ENCODE measurements around the gene CLASP1. TPM values are rescaled to one million over a fixed set of nuclear protein-coding genes. Genes with fewer than 3 reads are reported as not detected.

Gene CLASP1
- total RNA-seq, 1 experiment from 2014 or later, result 45.9 TPM

DNA sequence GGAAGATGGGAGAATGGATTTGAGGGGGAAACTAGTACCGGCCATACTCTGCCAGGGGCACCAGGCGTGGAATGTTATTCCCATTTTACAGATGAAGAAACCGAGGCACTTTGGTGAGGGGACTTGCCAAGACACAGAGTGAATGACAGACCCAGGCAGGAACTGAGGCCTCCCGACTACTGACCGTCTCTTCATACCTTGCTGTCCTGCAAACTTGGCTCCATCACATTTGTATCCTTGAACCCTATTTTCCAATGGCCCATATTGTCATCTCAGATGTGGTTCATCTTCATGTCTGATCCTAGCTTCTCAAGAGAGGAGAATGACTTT, 358.0 kb downstream of the CLASP1 start:
- Histone ChIP-seq H3K27me3 (ENCODE audit: insufficient read depth, low read length) (no peaks in the 10 kb centered on the region), H3K9ac (ENCODE audit: extremely low read depth, insufficient read length, low read length) (no peak overlapping the region), H3K56ac (ENCODE audit: insufficient read length, low read depth, low read length) (no peak overlapping the region), H2AK5ac (ENCODE audit: insufficient read length, low read length) (no peak overlapping the region), H2BK5ac (ENCODE audit: insufficient read length, low read length) (no peak overlapping the region), H3K4me1 (ENCODE audit: insufficient read depth, low read length) (no peaks in the 10 kb centered on the region), H2BK20ac (ENCODE audit: low read depth, low read length, poor library complexity, severe bottlenecking) (no peak overlapping the region), H3K23ac (ENCODE audit: insufficient read length, low read depth, low read length) (no peak overlapping the region), H4K91ac (ENCODE audit: insufficient read length, low read depth, low read length) (no peak overlapping the region), H2BK15ac (ENCODE audit: low read depth, low read length) (no peak overlapping the region), H3K23me2 (ENCODE audit: insufficient read length, low read depth, low read length, poor library complexity, severe bottlenecking) (no peaks in the 10 kb centered on the region), H2BK12ac (ENCODE audit: insufficient read length, low read depth, low read length) (no peak overlapping the region), H3K14ac (ENCODE audit: insufficient read depth, low read length) (no peak overlapping the region), H2BK120ac (ENCODE audit: low read depth, low read length, poor library complexity, severe bottlenecking) (no peak overlapping the region), H3K27ac (ENCODE audit: insufficient read length, low read depth, low read length) (no peak overlapping the region), H3K79me1 (ENCODE audit: insufficient read depth, low read depth, low read length, poor library complexity, severe bottlenecking) (no peaks in the 10 kb centered on the region), H2AFZ (ENCODE audit: low read length) (no peak overlapping the region), H3T11ph (ENCODE audit: low read length) (no peak overlapping the region), H3K9me3 (ENCODE audit: control insufficient read depth, low read depth, low read length) (no peaks in the 10 kb centered on the region), H4K5ac (ENCODE audit: insufficient read length, low read depth, low read length) (no peak overlapping the region), H3K4ac (ENCODE audit: low read depth, low read length) (no peak overlapping the region), H4K20me1 (ENCODE audit: control insufficient read depth, insufficient read depth, insufficient read length) (no peaks in the 10 kb centered on the region), H3K18ac (ENCODE audit: insufficient read length, low read depth, low read length) (no peak overlapping the region), H3K4me2 (ENCODE audit: insufficient read depth, insufficient read length, low read length) (no peak overlapping the region), H4K8ac (replicated peaks; ENCODE audit: insufficient read length, low read depth, low read length) (no peak overlapping the region), H3K79me2 (ENCODE audit: insufficient read depth, low read length) (no peaks in the 10 kb centered on the region)
- Mint-ChIP-seq H3K36me3 (ENCODE audit: insufficient read depth in 1 of 3, low read depth in 3 of 3) (no peaks in the 10 kb centered on the region), H3K27ac (no peak overlapping the region), H3K4me3 (no peak overlapping the region), H3K9me3 (no peaks in the 10 kb centered on the region; a peak in 1 of 5 replicates), H3K27me3 (ENCODE audit: low read depth) (peaks cover 21% of the 10 kb centered on the region), H3K4me1 (no peaks in the 10 kb centered on the region; a peak in 1 of 4 replicates)
- no CpG with 5 or more reads among the region's 5 CpGs for WGBS (ENCODE audit: extremely low coverage, insufficient read length, low lambda C conversion rate)
- no peak for DNase-seq
- TF ChIP-seq, protein P1, sequence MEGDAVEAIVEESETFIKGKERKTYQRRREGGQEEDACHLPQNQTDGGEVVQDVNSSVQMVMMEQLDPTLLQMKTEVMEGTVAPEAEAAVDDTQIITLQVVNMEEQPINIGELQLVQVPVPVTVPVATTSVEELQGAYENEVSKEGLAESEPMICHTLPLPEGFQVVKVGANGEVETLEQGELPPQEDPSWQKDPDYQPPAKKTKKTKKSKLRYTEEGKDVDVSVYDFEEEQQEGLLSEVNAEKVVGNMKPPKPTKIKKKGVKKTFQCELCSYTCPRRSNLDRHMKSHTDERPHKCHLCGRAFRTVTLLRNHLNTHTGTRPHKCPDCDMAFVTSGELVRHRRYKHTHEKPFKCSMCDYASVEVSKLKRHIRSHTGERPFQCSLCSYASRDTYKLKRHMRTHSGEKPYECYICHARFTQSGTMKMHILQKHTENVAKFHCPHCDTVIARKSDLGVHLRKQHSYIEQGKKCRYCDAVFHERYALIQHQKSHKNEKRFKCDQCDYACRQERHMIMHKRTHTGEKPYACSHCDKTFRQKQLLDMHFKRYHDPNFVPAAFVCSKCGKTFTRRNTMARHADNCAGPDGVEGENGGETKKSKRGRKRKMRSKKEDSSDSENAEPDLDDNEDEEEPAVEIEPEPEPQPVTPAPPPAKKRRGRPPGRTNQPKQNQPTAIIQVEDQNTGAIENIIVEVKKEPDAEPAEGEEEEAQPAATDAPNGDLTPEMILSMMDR (conservative IDR thresholded peaks at IDR 0.05), result no peak

Measured in H9 (cell line).